ENCODE measurements around the gene CD300H. TPM values are rescaled to one million over a fixed set of nuclear protein-coding genes. Genes with fewer than 3 reads are reported as not detected.

The CD300H gene
- total RNA-seq, 1 experiment from 2014 or later = not detected

DNA sequence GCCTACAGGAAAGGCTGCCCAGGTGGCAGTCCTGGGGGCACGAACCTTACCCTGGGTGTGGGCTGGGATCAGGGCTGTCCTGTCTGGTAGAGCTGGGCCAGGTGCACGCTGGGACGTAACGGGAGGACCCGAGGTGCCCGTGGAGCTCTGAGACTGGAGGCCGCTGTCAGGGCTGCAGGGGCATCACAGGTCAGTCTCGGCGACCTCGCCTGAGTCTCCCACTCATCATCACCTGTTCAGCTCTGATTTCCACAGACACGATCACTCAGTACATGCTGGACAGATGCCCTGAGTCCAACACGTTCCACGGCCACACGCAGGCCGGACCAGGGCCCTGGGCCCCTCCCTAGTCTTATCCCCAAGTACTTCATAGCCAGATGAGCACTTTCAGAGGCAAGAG is 16.7 kb downstream of the CD300H start:
- DNase-seq (ENCODE audit: low spot score) = no peak

DNA sequence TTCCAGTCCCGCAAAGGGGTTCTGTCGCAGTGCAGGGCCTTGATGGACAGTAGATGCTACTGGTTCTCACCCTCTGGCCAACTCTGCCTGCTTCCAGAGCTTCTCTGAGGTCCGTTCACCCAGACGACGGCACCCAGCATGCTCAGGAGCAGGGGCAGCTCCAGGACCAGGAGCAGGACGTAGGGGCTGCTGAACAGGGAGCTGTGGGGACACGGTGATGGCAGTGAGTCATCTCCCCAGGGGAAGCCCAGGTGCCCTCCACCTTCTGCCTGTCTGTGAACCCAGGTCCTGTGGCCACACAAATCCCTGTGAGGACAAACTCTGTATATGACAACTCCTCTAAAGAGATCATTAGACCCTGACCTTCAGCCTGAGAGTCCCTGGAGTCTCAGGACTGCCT is 18.0 kb downstream of the CD300H start:
- no peak for DNase-seq (ENCODE audit: low spot score)

DNA sequence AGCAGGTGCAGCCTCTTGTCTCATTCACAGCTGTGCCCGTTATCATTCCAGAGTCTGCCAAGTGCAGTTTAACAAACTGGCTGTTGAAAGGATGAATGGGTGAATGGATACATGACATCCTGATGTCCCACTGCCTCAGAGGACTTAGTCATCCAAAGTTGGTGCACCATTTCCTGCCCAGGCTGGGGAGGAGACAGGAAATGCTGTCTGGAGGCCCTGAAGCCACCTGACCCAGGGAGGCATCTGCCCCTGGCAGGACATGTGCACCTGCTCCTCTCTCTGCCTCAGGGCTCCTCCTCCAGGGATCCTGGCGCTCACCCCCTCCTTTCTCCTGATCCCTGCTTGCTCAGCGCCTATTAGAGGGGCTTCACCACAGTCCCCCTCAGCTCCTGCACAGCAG is 19.6 kb downstream of the CD300H start:
- peak; percentile 89 for DNase-seq (ENCODE audit: low spot score)

DNA sequence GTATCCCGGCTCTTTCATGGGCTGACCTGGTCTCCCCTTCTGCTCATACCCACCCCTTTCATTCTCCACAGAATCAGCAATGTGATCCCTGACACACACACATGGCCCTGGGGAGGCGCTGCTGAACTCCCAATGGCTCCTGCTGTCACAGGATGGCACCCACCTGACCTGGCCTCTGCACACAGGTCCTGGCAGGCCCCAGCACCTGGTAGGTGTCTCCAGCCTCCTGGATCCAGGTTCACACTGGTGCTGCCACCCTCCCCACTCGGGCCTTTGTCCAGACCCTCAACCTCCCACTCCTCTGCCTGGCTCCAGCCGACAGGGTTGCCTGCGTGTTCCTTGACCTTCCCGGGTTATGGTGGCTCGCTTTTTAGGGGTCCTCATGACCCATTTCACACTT is 20.0 kb downstream of the CD300H start:
- DNase-seq (ENCODE audit: low spot score) = no peak

DNA sequence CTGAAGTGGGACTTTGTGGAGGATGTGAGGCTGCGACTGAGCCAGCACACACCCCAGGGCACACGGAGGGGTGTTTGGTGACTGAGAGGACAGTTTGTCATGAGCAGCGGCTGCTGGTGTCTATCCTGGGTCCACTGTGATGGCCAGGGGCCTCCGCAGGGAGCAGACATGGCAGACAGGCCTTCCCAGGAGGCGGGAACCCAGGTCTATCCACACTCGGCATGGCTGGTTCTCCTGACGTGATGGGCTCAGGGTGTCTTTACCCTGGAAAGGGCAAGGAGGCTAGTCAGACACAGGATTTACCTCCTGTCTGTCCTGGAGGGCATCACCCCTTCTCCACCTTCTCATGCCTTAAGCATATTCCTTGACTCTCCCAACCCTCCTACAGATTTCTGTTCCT is 20.7 kb downstream of the CD300H start:
- no peak for DNase-seq (ENCODE audit: low spot score)

DNA sequence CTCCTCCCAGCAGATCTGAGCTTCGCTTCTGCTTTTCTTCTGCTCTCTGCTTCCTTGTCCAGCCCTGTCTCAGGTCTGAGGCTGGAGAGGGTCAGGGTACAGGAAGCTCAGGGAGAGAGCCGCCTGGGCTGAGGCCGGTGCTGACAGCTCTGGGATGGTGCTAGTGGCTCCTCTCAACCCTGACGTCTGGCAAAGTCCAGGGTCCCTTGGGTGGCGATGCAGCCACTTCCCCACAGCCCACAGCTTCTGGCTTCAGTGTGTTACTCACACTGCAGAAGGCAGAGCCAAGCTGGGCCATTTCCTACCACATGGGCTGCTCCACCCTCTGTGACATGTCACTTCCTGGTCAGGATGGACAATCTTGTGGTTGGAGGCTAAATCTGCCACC is 21.5 kb downstream of the CD300H start, which contains the start of gene CD300C:
TSS of gene CD300C (minus strand) at position 273 of the 388 bp plus-strand sequence. CDS start 333 bp downstream, outside the sequence.
- DNase-seq (ENCODE audit: low spot score) = peak; percentile 51

DNA sequence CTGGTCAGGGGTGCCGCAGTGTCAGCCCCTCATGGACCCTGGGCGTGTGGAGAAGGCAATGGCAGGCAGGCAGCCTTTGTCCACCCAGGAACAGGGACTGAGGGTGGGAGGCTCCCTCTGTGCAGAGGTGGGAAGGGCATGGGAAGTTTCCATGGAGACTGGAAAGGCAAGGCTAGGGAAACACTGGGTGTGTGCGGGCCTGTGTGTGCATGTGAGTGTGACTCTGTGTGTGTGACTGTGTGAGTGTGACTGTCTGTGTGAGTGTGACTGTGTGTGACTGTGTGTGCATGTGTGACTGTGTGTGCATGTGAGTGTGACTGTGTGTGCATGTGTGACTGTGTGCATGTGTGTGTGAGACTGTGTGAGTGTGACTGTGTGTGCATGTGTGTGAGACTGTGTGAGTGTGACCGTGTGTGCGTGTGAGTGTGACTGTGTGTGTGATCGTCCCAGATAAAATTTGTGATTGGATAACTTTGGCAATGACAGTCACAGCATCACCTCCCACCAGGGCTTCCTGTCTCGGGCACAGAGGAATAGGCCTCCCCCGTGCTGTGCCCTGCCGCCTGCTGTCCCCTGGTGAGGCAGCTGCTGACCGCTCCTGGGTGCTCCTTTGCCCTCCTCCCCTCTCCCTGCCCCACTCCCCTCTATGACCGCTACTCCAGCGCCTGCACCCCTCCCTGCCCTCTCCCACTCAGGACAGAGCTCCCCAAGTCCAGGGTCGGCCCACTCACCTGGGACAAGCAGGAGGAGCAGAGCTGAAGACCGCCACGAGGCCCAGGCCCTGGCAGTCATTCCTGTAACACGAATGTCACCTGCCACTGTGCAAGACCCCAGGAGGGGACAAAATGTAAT is 22.1 kb downstream of the CD300H start:
- no peak for DNase-seq (ENCODE audit: low spot score)

DNA sequence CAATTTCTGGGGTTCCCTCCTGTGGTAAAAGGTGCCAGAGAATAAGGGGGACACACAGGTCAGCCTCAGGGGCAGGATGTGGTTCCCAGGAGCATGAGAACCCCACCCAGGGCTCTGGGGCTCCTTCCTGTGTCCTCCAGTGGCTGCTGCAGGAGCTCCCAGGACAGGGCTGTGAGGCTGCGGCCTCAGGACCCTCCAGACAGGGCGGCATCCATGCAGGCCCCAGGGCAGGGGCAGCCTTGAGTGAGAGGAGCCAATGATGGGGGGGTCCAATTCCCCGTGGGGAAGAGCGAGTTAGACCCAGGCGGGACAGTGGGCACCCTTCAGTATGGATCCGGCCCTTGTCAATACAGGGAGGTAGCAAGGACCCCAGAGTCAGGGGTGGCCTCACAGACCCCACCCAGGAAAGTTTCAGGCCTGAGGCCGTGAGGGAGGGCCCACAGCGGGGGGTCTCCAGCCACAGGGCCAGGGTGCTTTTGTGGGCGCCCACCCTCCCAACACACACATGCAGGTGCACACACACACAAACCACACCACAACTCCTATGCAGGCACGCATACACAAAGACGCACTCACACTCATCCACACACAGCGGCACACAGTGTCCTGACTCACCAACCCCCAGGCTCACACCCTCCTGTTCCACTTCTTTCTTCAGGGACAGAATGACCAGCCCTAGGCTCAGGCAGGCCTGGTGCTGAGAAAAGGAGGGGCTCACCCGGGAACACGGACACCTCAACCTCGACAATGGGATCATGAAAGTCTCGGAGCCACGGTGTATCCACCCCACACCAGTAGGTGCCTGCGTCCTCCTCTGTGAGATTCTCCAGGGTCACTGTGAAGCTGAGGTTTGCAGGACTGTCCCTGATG is 23.2 kb downstream of the CD300H start:
- DNase-seq (ENCODE audit: low spot score) = no peak

DNA sequence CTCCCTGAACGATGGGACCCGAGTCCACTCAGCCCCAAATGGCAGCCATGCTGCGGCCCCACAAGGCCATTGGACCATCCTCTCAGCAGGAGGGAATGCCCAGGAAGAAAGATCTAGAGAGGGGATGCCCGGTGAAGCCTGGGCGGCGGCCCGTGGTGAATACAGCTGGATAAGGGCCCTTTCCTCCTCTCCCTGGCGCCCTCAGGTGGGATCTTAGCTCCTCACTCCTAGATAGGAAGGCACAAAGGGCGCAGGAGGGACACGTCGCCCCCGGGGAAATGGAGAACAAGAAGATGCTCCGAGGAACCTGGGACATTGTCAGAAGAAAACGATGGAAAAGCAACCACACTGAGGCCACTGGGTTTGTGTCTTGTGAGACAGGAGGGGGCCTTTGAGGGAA is 23.9 kb downstream of the CD300H start:
- no peak for DNase-seq (ENCODE audit: low spot score)

DNA sequence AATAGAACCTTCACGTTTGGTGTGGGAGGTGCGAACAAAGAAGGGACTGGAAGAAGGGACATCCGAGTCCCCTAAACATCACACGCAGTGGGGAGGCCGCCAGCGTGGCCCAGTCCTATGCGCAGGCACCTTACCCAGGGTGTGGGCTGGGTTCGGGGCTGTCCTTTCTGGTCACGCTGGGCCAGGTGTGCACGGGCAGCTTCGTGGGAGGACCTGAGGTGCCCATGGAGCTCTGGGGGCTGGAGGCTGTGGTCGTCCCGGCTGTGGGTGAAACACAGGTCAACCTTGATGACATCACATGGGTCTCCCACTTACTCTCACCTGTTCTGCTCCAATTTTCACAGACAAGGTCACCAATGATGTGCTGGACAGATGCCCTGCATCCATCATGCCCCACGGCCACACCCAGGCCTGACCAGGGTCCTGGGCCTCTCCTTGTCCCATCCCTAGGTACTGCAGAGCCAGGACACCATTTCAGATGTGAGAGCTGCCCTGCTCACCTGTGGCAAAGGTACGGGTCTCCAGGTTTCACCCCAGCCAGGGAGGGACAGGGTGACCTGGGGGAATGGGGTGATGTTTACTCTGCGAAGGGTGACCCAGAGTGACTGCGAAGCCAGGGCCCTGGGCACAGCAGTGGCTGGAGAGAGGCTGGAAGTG is 24.5 kb downstream of the CD300H start:
- DNase-seq (ENCODE audit: low spot score) = no peak

DNA sequence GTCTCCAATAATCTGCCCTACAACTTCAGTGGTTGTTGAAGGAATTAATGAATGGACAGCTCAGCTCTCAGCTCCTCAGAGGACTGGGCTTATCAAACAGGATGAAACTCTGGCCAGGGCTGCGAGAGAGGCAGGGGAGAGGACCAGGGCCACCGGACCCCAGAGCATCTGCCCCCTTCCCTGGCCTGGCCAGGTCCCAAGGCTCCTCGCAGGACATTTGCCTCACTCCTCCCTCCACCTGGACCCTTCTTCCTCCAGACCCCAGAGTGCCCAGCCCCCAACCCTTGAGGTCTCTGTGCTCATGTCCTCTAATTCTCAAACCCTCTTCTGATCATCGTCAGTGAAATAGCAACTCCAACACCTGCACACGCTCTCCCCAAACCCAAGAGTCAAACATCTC is 25.1 kb downstream of the CD300H start:
- DNase-seq (ENCODE audit: low spot score) = no peak

DNA sequence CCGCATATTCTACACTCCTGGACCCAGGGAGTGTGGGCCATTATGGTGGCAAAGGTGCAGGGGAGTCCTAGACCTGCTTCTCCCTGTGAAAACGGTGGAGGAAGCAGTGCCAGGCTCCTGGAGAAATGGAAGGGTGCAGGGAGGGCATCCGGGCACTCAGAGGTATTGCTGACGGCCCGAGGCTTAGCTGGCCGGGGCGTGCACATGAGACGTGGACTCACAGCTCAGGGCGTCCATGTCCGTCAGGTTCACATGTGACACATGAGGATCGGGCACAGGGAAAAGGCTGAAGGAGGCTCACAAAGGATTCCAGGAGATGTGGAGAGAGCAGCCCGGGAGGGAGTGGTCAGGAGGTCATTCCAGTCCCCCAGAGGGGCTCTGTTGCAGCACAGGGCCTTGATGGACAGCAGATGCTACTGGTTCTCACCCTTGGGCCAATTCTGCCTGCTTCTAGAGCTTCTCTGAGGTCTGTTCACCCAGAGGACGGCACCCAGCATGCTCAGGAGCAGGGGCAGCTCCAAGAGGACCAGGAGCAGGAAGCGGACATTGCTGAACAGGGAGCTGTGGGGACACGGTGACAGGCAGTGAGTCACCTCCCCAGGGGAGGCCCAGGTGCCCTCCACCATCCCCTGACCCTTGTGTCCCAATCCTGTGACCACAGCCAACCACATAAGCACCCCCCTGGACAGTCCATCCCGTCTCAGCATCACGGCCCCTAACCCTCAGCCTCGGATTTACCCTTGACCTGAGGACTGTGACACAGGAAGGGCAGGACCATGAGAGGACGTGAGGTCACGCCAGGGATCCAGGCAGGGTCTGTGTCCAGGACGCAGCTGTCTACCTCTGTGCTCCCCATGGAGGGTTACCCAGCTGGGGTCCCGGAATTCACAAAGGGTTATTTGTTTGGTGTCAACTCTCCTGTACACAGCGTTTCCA is 25.9 kb downstream of the CD300H start:
- no peak for DNase-seq (ENCODE audit: low spot score)

DNA sequence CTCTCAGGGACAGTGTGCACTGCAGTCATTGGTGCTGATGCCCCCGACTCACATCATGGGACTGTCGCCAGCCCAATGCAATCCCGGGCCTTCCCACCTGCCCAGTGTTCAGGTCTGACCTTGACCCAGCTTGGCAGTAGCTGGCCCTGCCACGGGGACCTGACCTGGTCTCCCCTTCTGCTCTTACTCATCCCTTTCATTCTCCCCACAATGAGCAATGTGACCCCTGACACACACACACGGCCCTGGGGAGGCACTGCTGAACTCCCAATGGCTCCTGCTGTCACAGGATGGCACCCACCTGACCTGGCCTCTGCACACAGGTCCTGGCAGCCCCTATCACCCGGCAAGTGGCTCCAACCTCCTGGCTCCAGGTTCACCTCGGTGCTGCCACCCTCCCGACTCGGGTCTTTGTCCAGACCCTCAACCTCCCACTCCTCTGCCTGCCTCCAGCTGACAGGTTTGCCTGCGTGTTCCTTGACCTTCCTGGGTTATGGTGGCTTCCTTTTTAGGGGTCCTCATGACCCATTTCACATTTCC is 28.0 kb downstream of the CD300H start:
- DNase-seq (ENCODE audit: low spot score) = no peak

DNA sequence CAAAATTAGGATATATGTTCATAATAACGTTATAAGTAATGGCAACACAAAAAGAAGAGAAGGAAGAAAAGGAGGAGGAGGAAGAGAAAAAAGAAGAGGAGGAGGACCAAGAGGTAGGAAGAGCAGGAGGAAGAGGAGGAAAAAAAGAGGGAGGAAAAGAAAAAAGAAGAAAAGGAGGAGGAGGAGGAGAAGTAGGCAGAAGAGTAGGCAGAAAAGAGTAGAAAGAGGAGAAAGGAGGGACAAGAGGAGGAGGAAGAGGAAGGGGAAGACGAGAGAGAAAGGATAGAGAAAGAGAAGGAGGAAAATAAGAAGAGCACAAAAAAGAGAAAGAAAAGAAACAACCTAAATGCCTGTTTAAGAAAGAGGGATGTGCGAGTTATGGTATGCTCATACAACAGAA is 30.4 kb downstream of the CD300H start:
- DNase-seq (ENCODE audit: low spot score) = no peak

DNA sequence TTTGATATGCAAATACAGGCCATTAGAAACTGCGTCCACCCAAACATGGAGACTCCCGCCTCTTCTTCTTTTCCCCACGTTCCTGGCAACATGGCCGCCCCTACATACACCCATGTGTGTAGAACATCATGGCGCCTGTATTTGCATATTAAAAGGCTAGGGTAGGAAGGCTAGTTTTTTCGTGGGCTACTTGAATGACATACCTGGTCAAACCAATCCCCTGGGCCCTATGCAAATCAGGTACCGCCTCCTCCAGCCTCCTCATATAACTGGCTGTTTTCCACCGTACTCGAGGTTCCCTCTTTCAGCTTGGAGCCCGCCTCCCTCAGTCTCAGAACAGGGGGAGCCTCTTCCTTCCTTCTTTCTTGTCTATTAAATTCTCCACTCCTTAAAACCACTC is 35.2 kb downstream of the CD300H start:
- DNase-seq (ENCODE audit: low spot score) = no peak

DNA sequence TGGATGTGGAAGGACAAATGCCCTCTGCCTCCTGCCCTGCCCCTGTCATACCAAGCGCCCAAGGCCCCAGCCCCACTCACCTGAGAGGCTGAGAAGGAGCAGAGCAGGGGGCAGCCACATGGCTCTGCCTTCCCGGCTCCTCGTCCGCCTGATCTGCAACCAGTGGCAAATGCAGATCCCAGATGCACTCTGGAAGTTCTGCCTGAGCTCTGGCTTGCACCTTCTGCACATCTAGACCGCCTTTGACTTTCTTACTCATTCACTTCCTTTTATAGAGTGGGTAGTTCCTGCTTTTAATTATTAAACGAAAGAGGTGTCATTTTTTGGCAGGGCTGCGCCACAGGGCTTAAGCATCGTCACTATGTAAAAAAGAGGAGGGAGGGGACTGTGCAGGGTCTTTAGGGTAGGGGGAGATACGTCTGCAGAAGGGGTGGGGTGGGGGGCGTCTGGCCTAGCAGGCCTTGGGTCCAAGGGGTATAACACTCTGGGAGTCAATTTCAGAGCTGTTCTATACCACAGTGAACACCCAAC is 36.0 kb downstream of the CD300H start, which contains the start of gene CD300LB:
TSS of gene CD300LB (minus strand) at position 245 of the 531 bp plus-strand sequence. CDS start at position 120, 125 bp downstream.
- no peak for DNase-seq (ENCODE audit: low spot score)

DNA sequence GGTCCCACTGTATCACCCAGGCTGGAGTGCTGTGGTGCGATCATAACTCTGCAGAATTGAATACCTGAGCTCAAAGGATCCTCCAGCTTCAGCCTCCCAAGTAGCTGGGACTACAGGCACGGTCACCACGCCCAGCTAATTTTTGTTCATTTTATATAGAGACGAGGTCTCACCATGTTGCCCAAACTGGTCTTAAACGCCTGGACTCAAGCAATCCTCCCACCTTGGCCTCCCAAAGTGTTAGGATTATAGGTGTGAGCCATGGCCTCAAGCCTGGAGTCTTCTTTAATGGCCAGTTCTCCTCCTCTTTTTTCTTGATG is 36.5 kb downstream of the CD300H start:
- DNase-seq (ENCODE audit: low spot score) = no peak

DNA sequence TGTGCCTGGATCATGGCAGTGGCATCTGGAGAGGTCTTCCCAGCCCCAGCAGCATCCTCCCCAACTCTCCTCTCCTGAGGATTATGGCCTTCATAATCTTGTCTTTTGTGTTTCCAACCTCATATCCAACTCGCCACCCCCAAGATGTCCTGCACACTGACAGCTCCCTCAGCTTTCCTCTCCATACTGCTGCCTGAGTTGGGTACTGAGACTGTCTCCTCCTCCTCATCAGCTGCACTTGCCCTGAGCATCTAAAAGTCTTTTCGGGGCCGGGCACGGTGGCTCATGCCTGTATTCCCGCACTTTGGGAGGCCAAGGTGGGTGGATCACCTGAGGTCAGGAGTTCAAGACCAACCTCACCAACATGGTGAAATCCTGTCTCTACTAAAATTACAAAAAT is 38.1 kb downstream of the CD300H start:
- DNase-seq (ENCODE audit: low spot score) = no peak

DNA sequence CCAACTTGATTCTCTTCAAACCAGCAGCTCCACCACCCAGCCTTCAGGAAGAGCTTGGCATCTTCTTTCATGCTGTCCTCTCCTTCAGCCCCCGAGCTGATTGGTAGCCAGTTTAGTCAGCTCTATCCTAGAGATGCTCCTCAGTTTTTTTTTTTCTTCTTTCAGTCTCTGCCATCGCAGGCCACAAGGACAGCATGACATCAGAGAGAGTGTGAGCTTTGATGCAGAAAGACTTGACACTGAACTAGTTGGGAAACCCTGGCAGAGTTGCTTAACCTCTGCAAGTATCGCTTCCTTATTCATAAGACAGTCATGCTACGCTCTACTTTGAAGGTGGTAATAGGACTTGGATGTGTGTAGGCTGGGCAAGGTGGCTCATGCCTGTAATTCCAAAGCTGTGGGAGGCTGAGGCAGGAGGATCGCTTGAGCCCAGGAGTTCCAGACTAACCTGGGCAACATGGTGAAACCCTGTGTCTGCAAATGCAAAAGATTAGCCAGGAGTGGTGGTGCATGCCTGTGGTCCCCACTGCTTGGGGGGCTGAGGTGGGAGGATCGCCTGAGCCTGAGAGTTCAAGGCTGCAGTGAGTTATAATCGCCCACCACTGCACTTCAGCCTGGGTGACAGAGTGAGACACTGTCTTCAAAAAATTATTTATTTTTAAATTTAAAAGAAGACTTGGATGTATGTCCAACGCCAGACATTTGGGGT is 38.7 kb downstream of the CD300H start:
- no peak for DNase-seq (ENCODE audit: low spot score)

DNA sequence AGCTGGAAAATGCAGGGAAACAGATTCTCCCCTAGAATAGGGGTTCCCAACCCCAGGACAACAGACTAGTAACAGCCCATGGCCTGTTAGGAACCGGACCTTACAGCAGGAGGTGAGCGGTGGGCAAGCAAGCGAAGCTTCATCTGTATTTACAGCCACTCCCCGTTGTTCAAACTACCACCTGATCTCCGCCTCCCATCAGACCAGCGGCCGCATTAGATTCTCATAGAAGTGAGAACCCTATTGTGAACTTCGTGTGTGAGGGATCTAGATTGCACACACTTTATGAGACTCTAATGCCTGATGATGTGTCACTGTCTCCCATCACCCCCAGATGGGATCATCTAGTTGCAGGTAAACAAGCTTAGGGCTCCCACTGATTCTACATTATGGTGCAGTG is 39.6 kb downstream of the CD300H start:
- DNase-seq (ENCODE audit: low spot score) = no peak

All from A172 (cell line).